Neuron (in vitro differentiated cells): ENCODE data around the gene ABHD17A.
"Not testable (repeated sequence)": the region's sequence is repeated elsewhere in the genome, so short reads cannot be mapped to it uniquely, and the experiment has no call there.

Experiments used
- H2AFZ ChIP-seq: one replicate; pipeline ENCODE4 v1.6.1; 2013; ENCODE audit warnings: low read depth, mild to moderate bottlenecking, inconsistent platforms, low read length, moderate library complexity
- H3K27me3 ChIP-seq: one replicate; pipeline ENCODE4 v1.6.1; 2013; ENCODE audit warnings: low read length; ENCODE audit not compliant: insufficient read depth
- H3K36me3 ChIP-seq: one replicate; pipeline ENCODE4 v1.6.1; 2013; ENCODE audit warnings: low read length; ENCODE audit not compliant: insufficient read depth
- H3K4me1 ChIP-seq: one replicate; pipeline ENCODE4 v1.6.1; 2013; ENCODE audit warnings: low read length; ENCODE audit not compliant: insufficient read depth
- H3K4me3 ChIP-seq: 2 replicates; pipeline ENCODE4 v1.5.1; 2013; ENCODE audit warnings: mild to moderate bottlenecking, low read length, moderate library complexity
- H3K9me3 ChIP-seq: one replicate; pipeline ENCODE4 v1.6.1; 2013; ENCODE audit warnings: low read length

The ABHD17A gene

GRCh38 chr19:1885398-1886119, at the start of gene ABHD17A:
Gene ABHD17A (minus strand): TSS chr19:1885496. CDS start chr19:1881566, 3,930 bp downstream.
- peak within 1 kb of the TSS; percentile 97 for H3K4me3 ChIP-seq
- not testable (repeated sequence) for H2AFZ ChIP-seq, H3K9me3 ChIP-seq

GRCh38 chr19:1933942-1934341, 48.6 kb upstream of the ABHD17A start:
- H3K9me3 ChIP-seq: peaks cover 5% of the 10 kb centered on the region
- H3K4me1 ChIP-seq: peaks cover 8% of the 10 kb centered on the region
- H3K36me3 ChIP-seq: no peaks in the 10 kb centered on the region
- H3K27me3 ChIP-seq: no peaks in the 10 kb centered on the region
- H3K4me3 ChIP-seq: no peak overlapping the region
- H2AFZ ChIP-seq: no peak overlapping the region

More at GRCh38 chr19:1885398-1886119, at the start of gene ABHD17A:
- peaks cover 34% of the 10 kb centered on the region for H3K4me1 ChIP-seq
- not testable (repeated sequence) for H3K36me3 ChIP-seq, H3K27me3 ChIP-seq

GRCh38 chr19:1933244-1933643, 47.9 kb upstream of the ABHD17A start:
- Histone ChIP-seq H3K36me3 (no peaks in the 10 kb centered on the region), H3K4me3 (no peak overlapping the region), H3K4me1 (peaks cover 8% of the 10 kb centered on the region), H3K9me3 (peaks cover 5% of the 10 kb centered on the region), H2AFZ (no peak overlapping the region), H3K27me3 (no peaks in the 10 kb centered on the region)

- Histone ChIP-seq H3K36me3 (no peaks in the 10 kb centered on the region), H3K4me3 (no peak overlapping the region)
These were observed 47.1 kb upstream of the ABHD17A start for GRCh38 chr19:1932395-1932794.

DNA sequence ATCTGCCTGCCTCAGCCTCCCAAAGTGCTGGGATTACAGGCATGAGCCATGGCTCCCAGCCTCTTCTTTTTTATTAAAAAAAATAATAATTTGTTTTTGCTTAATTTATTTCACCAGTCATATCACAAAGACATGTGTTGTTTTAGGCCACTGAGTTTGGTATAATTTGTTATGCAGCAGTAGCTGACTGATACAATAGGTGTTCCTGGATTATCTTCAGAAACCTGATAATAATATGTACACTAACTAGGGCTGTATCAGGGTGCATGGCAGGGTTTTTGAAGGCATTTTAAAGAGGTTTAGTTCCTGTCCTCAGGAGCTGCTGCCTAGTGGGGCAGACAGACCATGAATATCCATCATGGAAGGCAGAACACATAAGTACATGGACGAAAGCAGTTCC, 46.1 kb upstream of the ABHD17A start:
- no peak overlapping the region for H2AFZ ChIP-seq

More at GRCh38 chr19:1932395-1932794, 47.1 kb upstream of the ABHD17A start:
- Histone ChIP-seq H3K27me3 (no peaks in the 10 kb centered on the region), H3K4me1 (peaks cover 8% of the 10 kb centered on the region), H3K9me3 (peaks cover 5% of the 10 kb centered on the region), H2AFZ (no peak overlapping the region)

GRCh38 chr19:1929021-1929742, 43.9 kb upstream of the ABHD17A start:
- no peak overlapping the region for H2AFZ ChIP-seq
- no peaks in the 10 kb centered on the region for H3K27me3 ChIP-seq
- H3K4me1 ChIP-seq: peaks cover 8% of the 10 kb centered on the region
- no peaks in the 10 kb centered on the region for H3K9me3 ChIP-seq
- no peak overlapping the region for H3K4me3 ChIP-seq
- H3K36me3 ChIP-seq: peaks cover 6% of the 10 kb centered on the region

More for the DNA sequence above, 46.1 kb upstream of the ABHD17A start:
- no peaks in the 10 kb centered on the region for H3K27me3 ChIP-seq
- no peak overlapping the region for H3K4me3 ChIP-seq
- H3K9me3 ChIP-seq: peaks cover 5% of the 10 kb centered on the region
- H3K36me3 ChIP-seq: no peaks in the 10 kb centered on the region
- peaks cover 8% of the 10 kb centered on the region for H3K4me1 ChIP-seq

- Histone ChIP-seq H3K27me3 (no peaks in the 10 kb centered on the region), H3K9me3 (no peaks in the 10 kb centered on the region), H3K36me3 (peaks cover 34% of the 10 kb centered on the region), H2AFZ (no peak overlapping the region), H3K4me1 (peaks cover 8% of the 10 kb centered on the region), H3K4me3 (no peak overlapping the region)
These were observed 40.2 kb upstream of the ABHD17A start for GRCh38 chr19:1925544-1925943.

DNA sequence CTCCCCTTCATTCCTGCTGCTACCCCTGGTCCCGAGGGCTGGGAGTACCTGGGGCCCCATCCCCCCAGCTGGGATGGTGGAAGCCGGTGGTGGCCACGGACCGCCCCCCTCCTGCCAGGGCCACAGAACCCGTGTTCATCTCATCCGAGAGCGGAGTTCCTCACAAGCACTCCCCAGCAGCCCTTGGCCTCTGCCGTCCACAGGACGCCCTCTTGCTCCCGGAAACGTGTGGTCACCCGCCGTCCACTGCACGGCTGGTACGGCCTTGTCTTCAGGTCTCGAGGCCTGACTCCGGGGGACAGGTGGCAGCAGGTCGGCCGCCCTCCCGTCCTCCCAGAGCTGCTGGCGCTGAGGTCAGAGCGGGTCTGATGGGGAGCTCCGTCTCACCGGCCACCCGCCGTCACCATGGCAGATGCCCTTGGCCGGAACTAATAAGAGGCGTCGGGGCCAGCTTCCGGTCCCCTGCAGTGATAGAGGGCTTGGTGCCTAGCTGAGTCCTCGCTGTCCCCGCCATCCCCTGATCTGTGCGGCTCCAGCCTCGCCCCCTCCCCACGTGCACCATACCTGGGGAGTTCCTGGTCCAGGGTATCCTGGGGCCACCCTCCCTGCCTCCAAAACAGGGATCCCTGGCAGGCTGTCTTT, 39.1 kb upstream of the ABHD17A start:
- peaks cover 40% of the 10 kb centered on the region for H3K36me3 ChIP-seq
- no peaks in the 10 kb centered on the region for H3K27me3 ChIP-seq
- H3K4me3 ChIP-seq: no peak overlapping the region
- no peak overlapping the region for H2AFZ ChIP-seq
- no peaks in the 10 kb centered on the region for H3K9me3 ChIP-seq
- H3K4me1 ChIP-seq: no peaks in the 10 kb centered on the region

- peaks cover 46% of the 10 kb centered on the region for H3K36me3 ChIP-seq
These were observed 38.0 kb upstream of the ABHD17A start for GRCh38 chr19:1923319-1923718.

GRCh38 chr19:1922803-1923202, 37.5 kb upstream of the ABHD17A start:
- Histone ChIP-seq H3K36me3 (peaks cover 52% of the 10 kb centered on the region), H3K4me3 (no peak overlapping the region), H3K4me1 (no peaks in the 10 kb centered on the region), H2AFZ (no peak overlapping the region), H3K27me3 (no peaks in the 10 kb centered on the region), H3K9me3 (no peaks in the 10 kb centered on the region)

More at GRCh38 chr19:1923319-1923718, 38.0 kb upstream of the ABHD17A start:
- H3K9me3 ChIP-seq: no peaks in the 10 kb centered on the region
- no peaks in the 10 kb centered on the region for H3K27me3 ChIP-seq
- H3K4me1 ChIP-seq: no peaks in the 10 kb centered on the region
- no peak overlapping the region for H2AFZ ChIP-seq
- no peak overlapping the region for H3K4me3 ChIP-seq

DNA sequence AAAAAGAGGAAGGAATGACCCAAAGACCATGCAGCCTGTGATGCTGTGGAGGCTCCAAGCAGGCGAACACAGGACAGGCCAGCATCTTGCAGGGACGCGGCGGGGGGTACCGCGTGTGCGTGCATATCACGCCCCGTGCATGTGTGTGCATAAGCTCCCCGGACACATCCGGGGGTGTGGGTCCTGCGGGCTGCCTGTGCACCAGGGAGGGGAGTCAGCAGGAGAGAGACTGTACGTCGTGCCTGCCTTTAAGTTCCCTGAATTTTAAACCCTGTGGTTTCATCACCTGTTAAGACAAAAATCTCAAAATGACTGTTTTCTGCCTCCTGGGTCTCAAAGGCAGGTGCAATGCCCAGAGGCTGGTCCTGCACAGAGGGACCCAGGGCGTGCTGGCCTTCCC, 36.5 kb upstream of the ABHD17A start:
- no peak overlapping the region for H3K4me3 ChIP-seq
- no peaks in the 10 kb centered on the region for H3K27me3 ChIP-seq
- no peaks in the 10 kb centered on the region for H3K4me1 ChIP-seq
- H3K9me3 ChIP-seq: no peaks in the 10 kb centered on the region
- H3K36me3 ChIP-seq: peaks cover 60% of the 10 kb centered on the region
- H2AFZ ChIP-seq: no peak overlapping the region

DNA sequence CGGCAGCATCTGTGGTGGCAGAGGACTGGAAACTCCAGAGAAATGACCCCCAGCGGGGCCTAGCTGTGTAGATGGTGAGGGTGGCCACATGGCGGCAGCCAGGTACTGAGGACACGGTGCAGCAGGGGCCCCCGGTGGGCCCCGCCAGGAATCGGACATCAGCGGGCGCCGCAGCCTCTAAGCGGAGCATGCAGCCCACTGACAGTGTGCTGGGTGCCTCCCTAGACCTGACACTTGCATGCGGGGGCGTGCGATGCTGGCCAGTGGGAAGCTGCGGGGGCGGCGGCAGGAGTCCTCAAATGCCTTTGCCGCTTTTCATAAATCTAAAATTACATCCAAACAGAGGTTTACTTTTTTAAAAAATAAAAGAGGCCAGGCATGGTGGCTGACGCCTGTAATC, 36.0 kb upstream of the ABHD17A start:
- Histone ChIP-seq H3K27me3 (no peaks in the 10 kb centered on the region), H3K4me3 (no peak overlapping the region)

DNA sequence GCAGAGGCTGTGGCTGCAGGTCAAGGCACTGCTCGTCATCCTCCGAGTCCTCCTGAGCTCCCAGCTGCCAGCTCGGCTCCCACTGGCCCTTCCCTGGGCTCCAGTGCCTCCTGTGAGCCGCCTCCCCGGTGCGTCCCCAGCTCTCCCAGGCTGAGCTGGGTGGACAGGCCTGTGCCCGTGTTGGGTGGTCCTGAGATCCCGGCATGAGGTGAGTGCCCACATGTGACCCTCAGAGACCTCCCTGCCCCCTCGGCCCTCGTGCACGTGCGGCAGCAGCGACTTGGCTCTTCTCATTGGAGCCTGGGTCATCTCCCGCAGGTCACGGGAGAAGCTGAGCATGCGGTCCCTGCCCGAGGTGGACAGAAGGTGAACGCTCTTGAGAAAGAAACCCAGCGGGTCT, 35.3 kb upstream of the ABHD17A start:
- Histone ChIP-seq H3K4me1 (peaks cover 2% of the 10 kb centered on the region), H2AFZ (no peak overlapping the region), H3K36me3 (peaks cover 62% of the 10 kb centered on the region), H3K27me3 (no peaks in the 10 kb centered on the region), H3K4me3 (no peak overlapping the region), H3K9me3 (no peaks in the 10 kb centered on the region)

More for the DNA sequence above, 36.0 kb upstream of the ABHD17A start:
- Histone ChIP-seq H3K4me1 (peaks cover under 1% of the 10 kb centered on the region), H3K36me3 (peaks cover 62% of the 10 kb centered on the region), H3K9me3 (no peaks in the 10 kb centered on the region), H2AFZ (no peak overlapping the region)
